Right atrium auricular region (tissue), 2 donors: ENCODE results near the gene NHERF2. TPM values are rescaled to one million over a fixed set of nuclear protein-coding genes. Genes with fewer than 3 reads are reported as not detected.

ENCODE experiments used
- DNase-seq: peaks from one replicate; pipeline ENCODE4 v3.0.0-alpha.2; 2019; ENCODE audit warnings: low spot score
- H3K27ac ChIP-seq, 2 donors: fragments of 200-600 bp; sonication (generic); 1 replicate in 1 of 2; 2 replicates in 1 of 2; pipeline ENCODE4 v1.5.1; 2016 to 2019
- H3K27me3 ChIP-seq, 2 donors: fragments of 200-600 bp; sonication (generic); one replicate each; pipeline versions ENCODE4 v1.5.1 to v1.6.0; 2017 to 2019
- H3K36me3 ChIP-seq: fragments of 200-600 bp; sonication (generic); one replicate; pipeline ENCODE4 v1.5.1; 2016
- H3K4me1 ChIP-seq, 2 donors: fragments of 200-600 bp; sonication (generic); one replicate each; pipeline versions ENCODE4 v1.5.1 to v1.6.0; 2017 to 2019
- H3K4me3 ChIP-seq, 2 donors: fragments of 200-600 bp; sonication (generic); 1 replicate in 1 of 2; 2 replicates in 1 of 2; pipeline ENCODE4 v1.5.1; 2017 to 2019; ENCODE audit warnings: mild to moderate bottlenecking in 1 of 2, moderate library complexity in 1 of 2
- H3K9me3 ChIP-seq, 2 donors: fragments of 200-600 bp; sonication (generic); one replicate each; pipeline ENCODE4 v1.5.1; 2019
- total RNA-seq, 2 donors: library from RNA; depleted of rRNA; stranded (reverse); fragments of >200 nt; gene quantifications; one replicate each; pipeline ENCODE4 v1.1.0, GENCODE V29; 2016
- TF ChIP-seq, protein P1 (sequence below), 2 donors: fragments of 200-600 bp; sonication (generic); IDR thresholded peaks; one replicate each; pipeline ENCODE4 v1.5.1; 2019; ENCODE audit warnings: antibody characterized with exemption in 2 of 2

Gene NHERF2
- total RNA-seq, 2 donors from 2014 or later: 187 to 213 TPM

- H3K27me3 ChIP-seq: peaks cover 7 to 9% of the 10 kb centered on the region in 2 donors
- H3K4me1 ChIP-seq: peaks cover 0 to 40% of the 10 kb centered on the region in 2 donors
- no peak for DNase-seq
- no peaks in the 10 kb centered on the region for H3K36me3 ChIP-seq
- peak overlapping the region in 1 of 2 donors; percentile 9 for H3K4me3 ChIP-seq
- no peak overlapping the region for H3K27ac ChIP-seq
- TF ChIP-seq, protein P1, sequence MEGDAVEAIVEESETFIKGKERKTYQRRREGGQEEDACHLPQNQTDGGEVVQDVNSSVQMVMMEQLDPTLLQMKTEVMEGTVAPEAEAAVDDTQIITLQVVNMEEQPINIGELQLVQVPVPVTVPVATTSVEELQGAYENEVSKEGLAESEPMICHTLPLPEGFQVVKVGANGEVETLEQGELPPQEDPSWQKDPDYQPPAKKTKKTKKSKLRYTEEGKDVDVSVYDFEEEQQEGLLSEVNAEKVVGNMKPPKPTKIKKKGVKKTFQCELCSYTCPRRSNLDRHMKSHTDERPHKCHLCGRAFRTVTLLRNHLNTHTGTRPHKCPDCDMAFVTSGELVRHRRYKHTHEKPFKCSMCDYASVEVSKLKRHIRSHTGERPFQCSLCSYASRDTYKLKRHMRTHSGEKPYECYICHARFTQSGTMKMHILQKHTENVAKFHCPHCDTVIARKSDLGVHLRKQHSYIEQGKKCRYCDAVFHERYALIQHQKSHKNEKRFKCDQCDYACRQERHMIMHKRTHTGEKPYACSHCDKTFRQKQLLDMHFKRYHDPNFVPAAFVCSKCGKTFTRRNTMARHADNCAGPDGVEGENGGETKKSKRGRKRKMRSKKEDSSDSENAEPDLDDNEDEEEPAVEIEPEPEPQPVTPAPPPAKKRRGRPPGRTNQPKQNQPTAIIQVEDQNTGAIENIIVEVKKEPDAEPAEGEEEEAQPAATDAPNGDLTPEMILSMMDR (IDR thresholded peaks at IDR 0.05): no peak
- H3K9me3 ChIP-seq: no peaks in the 10 kb centered on the region
Measured at GRCh38 chr16:2019921-2020831, 6.5 kb upstream of the NHERF2 start.

GRCh38 chr16:2022723-2023091 lies 4.0 kb upstream of the NHERF2 start:
- H3K4me1 ChIP-seq: peaks cover 0 to 59% of the 10 kb centered on the region in 2 donors
- H3K4me3 ChIP-seq: peak overlapping the region in 1 of 2 donors; percentile 38
- no peak for DNase-seq
- TF ChIP-seq, protein P1 (IDR thresholded peaks at IDR 0.05): no peak
- no peaks in the 10 kb centered on the region for H3K9me3 ChIP-seq
- H3K36me3 ChIP-seq: no peaks in the 10 kb centered on the region
- no peak overlapping the region for H3K27ac ChIP-seq
- H3K27me3 ChIP-seq: peaks cover 7 to 9% of the 10 kb centered on the region in 2 donors

GRCh38 chr16:2023092-2024031 lies 3.3 kb upstream of the NHERF2 start:
- H3K27ac ChIP-seq: peak overlapping the region; percentile 55 to 63
- no peaks in the 10 kb centered on the region for H3K9me3 ChIP-seq
- H3K36me3 ChIP-seq: no peaks in the 10 kb centered on the region
- H3K4me3 ChIP-seq: peak overlapping the region; percentile 10 to 38
- peaks cover 0 to 65% of the 10 kb centered on the region in 2 donors for H3K4me1 ChIP-seq
- peaks cover 7 to 9% of the 10 kb centered on the region in 2 donors for H3K27me3 ChIP-seq
- TF ChIP-seq, protein P1 (IDR thresholded peaks at IDR 0.05): peak; percentile 98 to 99
- DNase-seq: peak; percentile 90

DNA sequence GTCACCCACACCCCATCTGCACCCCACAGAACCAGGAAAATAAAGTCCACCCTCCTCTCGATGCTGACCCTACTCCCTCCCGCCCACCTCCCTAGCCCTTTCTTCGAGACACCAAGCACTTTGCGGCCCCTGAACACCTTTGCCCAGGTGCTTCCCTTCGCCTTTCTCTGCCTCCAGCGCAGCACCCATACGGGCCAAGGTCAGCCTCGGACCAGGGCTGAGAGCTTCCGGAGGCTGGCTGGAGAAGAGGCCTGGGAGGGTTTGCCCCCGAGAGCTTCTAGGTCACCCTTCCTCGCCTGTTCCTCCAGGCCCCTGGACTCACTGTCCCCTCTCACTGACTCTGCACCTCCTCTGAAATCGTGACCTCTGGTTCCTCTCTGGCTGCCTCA lies 2.7 kb upstream of the NHERF2 start:
- H3K36me3 ChIP-seq: no peaks in the 10 kb centered on the region
- peaks cover 7 to 9% of the 10 kb centered on the region in 2 donors for H3K27me3 ChIP-seq
- peak overlapping the region in 1 of 2 donors; percentile 38 for H3K4me3 ChIP-seq
- H3K9me3 ChIP-seq: no peaks in the 10 kb centered on the region
- peaks cover 0 to 72% of the 10 kb centered on the region in 2 donors for H3K4me1 ChIP-seq
- DNase-seq: no peak
- H3K27ac ChIP-seq: peak overlapping the region; percentile 55 to 63
- TF ChIP-seq, protein P1 (IDR thresholded peaks at IDR 0.05): no peak

- TF ChIP-seq, protein P1 (IDR thresholded peaks at IDR 0.05): no peak
- Histone ChIP-seq H3K4me1 (peaks cover 0 to 71% of the 10 kb centered on the region in 2 donors), H3K27me3 (peaks cover 3 to 4% of the 10 kb centered on the region in 2 donors), H3K27ac (no peak overlapping the region), H3K9me3 (no peaks in the 10 kb centered on the region), H3K4me3 (no peak overlapping the region), H3K36me3 (peaks cover 6% of the 10 kb centered on the region)
- no peak for DNase-seq
Measured at GRCh38 chr16:2025251-2025650, 1.5 kb upstream of the NHERF2 start.
